OCI-LY1 (cell line): Measurements from ENCODE around the gene TRAF5.

ENCODE experiments used
- CTCF ChIP-seq: fragments of 200-600 bp; sonication (generic), shearing (Covaris generic); IDR thresholded peaks from 2 replicates; pipeline ENCODE4 v1.5.1; 2017; ENCODE audit warnings: mild to moderate bottlenecking, antibody characterized with exemption, low read length, moderate library complexity, mixed read lengths
- EZH2 ChIP-seq: fragments of 200-600 bp; sonication (generic), shearing (Covaris generic); IDR thresholded peaks from 2 replicates; pipeline ENCODE4 v1.8.0; 2017; ENCODE audit warnings: borderline replicate concordance, mixed run types, mild to moderate bottlenecking, antibody characterized with exemption, low read length, moderate library complexity, mixed read lengths

GRCh38 chr1:211384524-211384923 is 57.9 kb downstream of the TRAF5 start:
- TF ChIP-seq EZH2: no peak
- TF ChIP-seq CTCF: no peak
